IMR-90 (cell line): ENCODE results near the gene CACNA2D3. TPM values are rescaled to one million over a fixed set of nuclear protein-coding genes. Genes with fewer than 3 reads are reported as not detected.

Experiments used
- ATAC-seq: fragments of 200-7000 bp; cut with Tn5 transposase; 2 replicates; pipeline ENCODE4 v1.9.1; 2020; ENCODE audit warnings: low read depth, mild to moderate bottlenecking, moderate library complexity
- BruUV-seq: library from RNA; stranded (reverse); fragments of 400-500 nt; replicated peaks from 2 replicates; lab custom pipeline; 2021; lab: Mats Ljungman, UMichigan
- CTCF ChIA-PET: fragments of 300-600 bp; formaldehyde crosslinking; extraction: SDS; loops from one replicate; lab custom pipeline; 2021; ENCODE audit warnings: antibody characterized with exemption; lab: Yijun Ruan, JAX
- POLR2A ChIA-PET: fragments of 300-600 bp; sonication (Branson Sonifier 250); formaldehyde crosslinking; loops from one replicate; lab custom pipeline; 2022; ENCODE audit warnings: antibody characterized with exemption; ENCODE audit not compliant: unreplicated experiment; lab: Charles Lee
- DNase-seq: peaks from one replicate; pipeline ENCODE4 v3.0.0; 2013
- H2AFZ ChIP-seq: replicated peaks from 2 replicates; pipeline ENCODE3; 2013; ENCODE audit warnings: low read length, mild to moderate bottlenecking; ENCODE audit not compliant: poor library complexity
- H2AK5ac ChIP-seq: 2 replicates; pipeline ENCODE4 v1.6.1; 2013; ENCODE audit warnings: low read depth, low read length, inconsistent platforms
- H2AK9ac ChIP-seq: replicated peaks from 2 replicates; pipeline ENCODE3; 2013; ENCODE audit warnings: mild to moderate bottlenecking, low read depth, low read length, moderate library complexity; ENCODE audit not compliant: poor library complexity
- H2BK120ac ChIP-seq: 2 replicates; pipeline ENCODE4 v1.6.1; 2013; ENCODE audit warnings: low read depth, low read length, inconsistent platforms
- H2BK15ac ChIP-seq: 3 replicates; pipeline ENCODE4 v1.6.1; 2013; ENCODE audit warnings: low read depth, low read length, inconsistent platforms
- H2BK20ac ChIP-seq: 2 replicates; pipeline ENCODE4 v1.6.1; 2013; ENCODE audit warnings: low read depth, mild to moderate bottlenecking, inconsistent platforms, low read length, moderate library complexity
- H2BK5ac ChIP-seq: 2 replicates; pipeline ENCODE4 v1.6.1; 2013; ENCODE audit warnings: mild to moderate bottlenecking, low read depth, low read length, inconsistent platforms; ENCODE audit not compliant: poor library complexity, severe bottlenecking
- H3K14ac ChIP-seq: replicated peaks from 2 replicates; pipeline ENCODE4 v1.6.1; 2013; ENCODE audit warnings: low read depth, low read length, inconsistent platforms
- H3K18ac ChIP-seq: 2 replicates; pipeline ENCODE4 v1.6.1; 2013; ENCODE audit warnings: low read depth, low read length, control low read depth
- H3K23ac ChIP-seq: 2 replicates; pipeline ENCODE4 v1.6.1; 2013; ENCODE audit warnings: low read depth, low read length, inconsistent platforms
- H3K27ac ChIP-seq: 2 replicates; pipeline ENCODE4 v1.5.1; 2013; ENCODE audit warnings: mild to moderate bottlenecking, control low read depth, low read length; ENCODE audit not compliant: insufficient read depth
- H3K27me3 ChIP-seq: 2 replicates; pipeline ENCODE4 v1.6.1; 2013; ENCODE audit warnings: low read length; ENCODE audit not compliant: control insufficient read depth, insufficient read depth
- H3K36me3 ChIP-seq: 2 replicates; pipeline ENCODE4 v1.6.1; 2013; ENCODE audit warnings: low read length, mixed read lengths; ENCODE audit not compliant: control insufficient read depth, insufficient read depth
- H3K4ac ChIP-seq: 2 replicates; pipeline ENCODE4 v1.6.1; 2013; ENCODE audit warnings: low read depth, low read length, inconsistent platforms
- H3K4me1 ChIP-seq: 2 replicates; pipeline ENCODE4 v1.6.1; 2013; ENCODE audit warnings: low read length, mixed read lengths; ENCODE audit not compliant: control insufficient read depth, insufficient read depth
- H3K4me2 ChIP-seq: 2 replicates; pipeline ENCODE4 v1.6.1; 2013; ENCODE audit warnings: low read depth, mild to moderate bottlenecking, control low read depth, low read length, moderate library complexity
- H3K4me3 ChIP-seq: 2 replicates; pipeline ENCODE4 v1.5.1; 2013; ENCODE audit warnings: low read depth, mild to moderate bottlenecking, control low read depth, low read length, moderate library complexity; ENCODE audit not compliant: insufficient read depth
- H3K56ac ChIP-seq: 2 replicates; pipeline ENCODE4 v1.6.1; 2013; ENCODE audit warnings: low read length, inconsistent platforms; ENCODE audit not compliant: insufficient read depth; ENCODE audit errors: extremely low read depth
- H3K79me1 ChIP-seq, 2 experiments: 2 replicates each; pipeline ENCODE4 v1.6.1; 2013; ENCODE audit warnings: low read length in 2 of 2, inconsistent platforms in 1 of 2, low read depth in 1 of 2
- H3K9ac ChIP-seq: 2 replicates; pipeline ENCODE4 v1.6.1; 2013; ENCODE audit warnings: low read depth, low read length, control low read depth
- H3K9me1 ChIP-seq: 2 replicates; pipeline ENCODE4 v1.6.1; 2013; ENCODE audit warnings: low read length, inconsistent platforms; ENCODE audit not compliant: insufficient read depth
- H3K9me3 ChIP-seq: 2 replicates; pipeline ENCODE4 v1.6.1; 2013; ENCODE audit warnings: low read length; ENCODE audit not compliant: control insufficient read depth, insufficient read depth
- H4K20me1 ChIP-seq: 2 replicates; pipeline ENCODE4 v1.6.1; 2013; ENCODE audit warnings: low read length, inconsistent platforms; ENCODE audit not compliant: insufficient read depth
- H4K5ac ChIP-seq: 2 replicates; pipeline ENCODE4 v1.6.1; 2013; ENCODE audit warnings: mild to moderate bottlenecking, low read depth, low read length, control low read depth
- H4K8ac ChIP-seq, 2 experiments: 2 replicates each; pipeline ENCODE4 v1.6.1; 2013; ENCODE audit warnings: low read depth in 2 of 2, low read length in 2 of 2, control low read depth in 1 of 2, inconsistent platforms in 1 of 2
- H4K91ac ChIP-seq: 2 replicates; pipeline ENCODE4 v1.6.1; 2013; ENCODE audit warnings: low read depth, low read length, inconsistent platforms; ENCODE audit not compliant: insufficient read depth
- FOS ChIP-seq: fragments of 150-350 bp; IDR thresholded peaks from 2 replicates; pipeline ENCODE4 v1.6.1; 2016; ENCODE audit warnings: low read depth, low read length
- POLR2A ChIP-seq: IDR thresholded peaks from 2 replicates; pipeline ENCODE4 v1.6.1; 2012; ENCODE audit warnings: mild to moderate bottlenecking, low read depth, low read length
- RAD21 ChIP-seq: IDR thresholded peaks from 2 replicates; pipeline ENCODE4 v1.6.1; 2012; ENCODE audit warnings: low read length, improper control_type of control experiment
- RFX5 ChIP-seq: IDR thresholded peaks from 2 replicates; pipeline ENCODE4 v1.8.0; 2012; ENCODE audit warnings: low read depth, mild to moderate bottlenecking, low read length, moderate library complexity
- WGBS, 2 experiments: methylation state at CpG; one replicate each; pipeline versions ENCODE4 v1.1.5 to v1.1.7; 2013; ENCODE audit warnings: missing lambda C conversion rate in 2 of 2; ENCODE audit not compliant: insufficient read length in 1 of 2; ENCODE audit errors: extremely low coverage in 2 of 2; 5-methylcytosine and 5-hydroxymethylcytosine counted together
- dilution Hi-C: fragments of 300-500 bp; cut with HindIII; formaldehyde crosslinking; loops from one replicate; pipeline ENCODE4 v1.14.3; 2018; ENCODE audit warnings: low sequenced_read_pairs; ENCODE audit not compliant: unreplicated experiment
- in situ Hi-C: fragments of 300-500 bp; cut with MboI; formaldehyde crosslinking; loops from 3 replicates; pipeline ENCODE4 v1.14.3; 2019; ENCODE audit warnings: low sequenced_read_pairs, inconsistent platforms, mixed read lengths
- intact Hi-C: fragments of 100-400 bp; cut with micrococcal nuclease; formaldehyde crosslinking; loops from 2 replicates; pipeline ENCODE4 v1.10.0; 2022
- polyA plus RNA-seq, 3 experiments: library from polyadenylated mRNA; depleted of rRNA; stranded (reverse); fragments of >200 nt; gene quantifications; 2 replicates each; pipeline ENCODE4 v1.2.3, GENCODE V29; 2012; ENCODE audit warnings: low replicate concordance in 1 of 3
- total RNA-seq: library from RNA; depleted of rRNA; stranded (reverse); fragments of >200 nt; gene quantifications from 2 replicates; pipeline ENCODE4 v1.2.3, GENCODE V29; 2012
- TF ChIP-seq, protein P1 (sequence below): conservative IDR thresholded peaks from 2 replicates; pipeline ENCODE4 v1.5.1; 2012; ENCODE audit warnings: mild to moderate bottlenecking, low read depth, low read length, improper control_type of control experiment

CACNA2D3 gene
- total and polyA plus RNA-seq, 2 of the 4 experiments (the other 2 are of a cell fraction): 0.36 to 0.41 TPM

DNA sequence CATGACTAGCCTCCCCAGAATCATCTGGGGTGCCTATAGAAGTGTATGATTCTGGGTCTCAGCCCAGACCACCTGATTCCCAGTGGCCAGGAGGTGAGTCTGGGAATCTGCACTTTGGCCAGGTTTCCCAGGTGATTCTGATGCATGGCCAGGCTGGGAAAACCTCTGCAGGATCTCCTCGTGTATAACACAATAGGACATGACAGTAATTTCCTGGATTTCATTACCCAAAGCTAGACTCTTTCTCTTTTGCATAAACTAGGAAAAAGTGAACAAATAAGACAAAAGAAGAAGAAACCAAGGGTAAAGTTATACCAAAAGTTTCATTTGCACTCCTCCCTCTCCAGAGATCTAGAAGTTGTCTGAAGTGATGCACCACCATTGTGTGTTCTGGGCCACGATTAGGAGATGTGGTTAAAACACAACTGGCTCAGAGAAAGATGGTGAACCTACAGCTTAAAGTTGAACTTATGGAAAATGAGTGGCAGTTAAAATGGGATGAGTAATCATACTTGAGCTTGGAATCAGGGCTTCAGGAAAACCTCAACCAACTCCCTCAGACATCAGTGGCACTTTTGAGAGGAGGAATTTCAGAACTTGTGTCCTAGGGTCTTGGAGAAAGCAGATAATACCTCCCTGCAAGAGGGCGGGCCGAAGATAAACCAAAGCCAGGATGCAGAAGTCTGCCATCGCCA is 914.7 kb downstream of the CACNA2D3 start:
- no peaks in the 10 kb centered on the region for H3K36me3 ChIP-seq
- no peak overlapping the region for H3K27ac ChIP-seq
- CTCF ChIA-PET: no interaction called here
- POLR2A ChIA-PET: no interaction called here
- H3K4me2 ChIP-seq: no peak overlapping the region
- H3K18ac ChIP-seq: no peak overlapping the region
- no peak overlapping the region for H2BK15ac ChIP-seq
- no CpG with 5 or more reads among the region's 5 CpGs for WGBS, 2 experiments
- H3K27me3 ChIP-seq: no peaks in the 10 kb centered on the region
- BruUV-seq: no TSS peak
- no peak overlapping the region for H3K23ac ChIP-seq
- no peak overlapping the region for H4K5ac ChIP-seq
- ATAC-seq (no peak), DNase-seq (no peak)
- H3K14ac ChIP-seq: no peak overlapping the region
- H4K8ac ChIP-seq: no peak overlapping the region
- no peak overlapping the region for H3K56ac ChIP-seq
- no peaks in the 10 kb centered on the region for H3K9me1 ChIP-seq
- no peak overlapping the region for H3K9ac ChIP-seq
- H2BK120ac ChIP-seq: no peak overlapping the region
- no peak overlapping the region for H3K4me3 ChIP-seq
- H4K91ac ChIP-seq: no peak overlapping the region
- H2AFZ ChIP-seq: no peak overlapping the region
- H2AK9ac ChIP-seq: no peak overlapping the region
- no peaks in the 10 kb centered on the region for H3K9me3 ChIP-seq
- H3K4ac ChIP-seq: no peak overlapping the region
- TF ChIP-seq RFX5 (no peak), POLR2A (no peak), RAD21 (no peak), FOS (no peak)
- TF ChIP-seq, protein P1, sequence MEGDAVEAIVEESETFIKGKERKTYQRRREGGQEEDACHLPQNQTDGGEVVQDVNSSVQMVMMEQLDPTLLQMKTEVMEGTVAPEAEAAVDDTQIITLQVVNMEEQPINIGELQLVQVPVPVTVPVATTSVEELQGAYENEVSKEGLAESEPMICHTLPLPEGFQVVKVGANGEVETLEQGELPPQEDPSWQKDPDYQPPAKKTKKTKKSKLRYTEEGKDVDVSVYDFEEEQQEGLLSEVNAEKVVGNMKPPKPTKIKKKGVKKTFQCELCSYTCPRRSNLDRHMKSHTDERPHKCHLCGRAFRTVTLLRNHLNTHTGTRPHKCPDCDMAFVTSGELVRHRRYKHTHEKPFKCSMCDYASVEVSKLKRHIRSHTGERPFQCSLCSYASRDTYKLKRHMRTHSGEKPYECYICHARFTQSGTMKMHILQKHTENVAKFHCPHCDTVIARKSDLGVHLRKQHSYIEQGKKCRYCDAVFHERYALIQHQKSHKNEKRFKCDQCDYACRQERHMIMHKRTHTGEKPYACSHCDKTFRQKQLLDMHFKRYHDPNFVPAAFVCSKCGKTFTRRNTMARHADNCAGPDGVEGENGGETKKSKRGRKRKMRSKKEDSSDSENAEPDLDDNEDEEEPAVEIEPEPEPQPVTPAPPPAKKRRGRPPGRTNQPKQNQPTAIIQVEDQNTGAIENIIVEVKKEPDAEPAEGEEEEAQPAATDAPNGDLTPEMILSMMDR: no peak
- no peaks in the 10 kb centered on the region for H4K20me1 ChIP-seq
- no peak overlapping the region for H2BK20ac ChIP-seq
- dilution Hi-C loops (no loop called here), intact Hi-C loops (no loop called here), in situ Hi-C loops (no loop called here)
- H2BK5ac ChIP-seq: no peak overlapping the region
- H2AK5ac ChIP-seq: no peak overlapping the region
- no peaks in the 10 kb centered on the region for H3K79me1 ChIP-seq
- H3K4me1 ChIP-seq: no peaks in the 10 kb centered on the region
